OCI-M1 (cell line): ENCODE data around the gene C1orf74.
"Not testable (repeated sequence)": the region's sequence is repeated elsewhere in the genome, so short reads cannot be mapped to it uniquely, and the experiment has no call there.

Experiments used
- DNase-seq: peaks from one replicate; lab custom pipeline; 2025; lab: John Stamatoyannopoulos, UW

Gene C1orf74

DNA sequence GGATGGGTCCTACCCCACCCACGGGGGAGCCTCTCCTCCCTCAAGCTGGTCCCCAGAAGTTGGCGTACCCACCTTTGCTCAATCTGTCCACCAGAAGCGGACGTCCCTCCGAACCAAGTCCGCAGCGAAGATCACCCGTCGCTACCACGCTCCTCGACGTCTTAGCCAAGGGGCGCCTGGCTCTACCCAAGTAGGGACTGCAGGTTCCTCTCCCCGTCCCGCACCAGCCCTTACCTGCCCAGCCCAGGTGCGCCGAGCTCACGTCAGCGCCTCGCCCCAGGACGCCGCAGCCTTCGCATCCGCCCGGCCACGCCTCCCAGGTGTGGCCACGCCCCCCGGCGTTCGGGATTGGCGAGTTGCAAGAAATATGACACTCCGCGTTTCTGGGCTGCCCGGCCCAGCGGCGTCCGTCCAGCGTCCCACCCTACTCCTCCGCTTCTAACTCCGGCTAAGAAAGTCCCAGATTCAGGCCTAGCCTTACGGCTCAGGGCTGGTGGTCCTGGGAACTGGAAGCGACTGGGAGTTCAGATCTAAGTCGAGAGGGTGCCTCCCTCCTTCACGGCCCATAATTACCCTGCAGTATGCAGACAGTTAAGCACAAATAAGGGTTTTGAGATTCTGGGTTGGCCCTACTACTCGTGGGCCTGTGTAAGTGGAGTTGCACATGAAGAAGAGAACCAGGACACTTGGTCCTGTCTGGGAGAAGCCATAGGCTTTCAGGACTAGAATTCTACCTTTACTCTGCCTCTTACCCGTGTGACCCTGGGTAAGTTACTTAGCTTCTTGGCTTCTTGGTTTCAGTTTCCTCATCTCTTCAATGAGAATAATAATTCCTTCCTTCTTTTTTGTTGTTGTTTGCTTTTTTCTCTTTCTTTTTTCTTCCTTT, 21.8 kb upstream of the C1orf74 start, which contains the start of gene IRF6:
TSS of gene IRF6 (minus strand) at position 268 of the 886 bp plus-strand sequence. CDS start 4,729 bp downstream, outside the sequence.
- peak; percentile 91 for DNase-seq

DNA sequence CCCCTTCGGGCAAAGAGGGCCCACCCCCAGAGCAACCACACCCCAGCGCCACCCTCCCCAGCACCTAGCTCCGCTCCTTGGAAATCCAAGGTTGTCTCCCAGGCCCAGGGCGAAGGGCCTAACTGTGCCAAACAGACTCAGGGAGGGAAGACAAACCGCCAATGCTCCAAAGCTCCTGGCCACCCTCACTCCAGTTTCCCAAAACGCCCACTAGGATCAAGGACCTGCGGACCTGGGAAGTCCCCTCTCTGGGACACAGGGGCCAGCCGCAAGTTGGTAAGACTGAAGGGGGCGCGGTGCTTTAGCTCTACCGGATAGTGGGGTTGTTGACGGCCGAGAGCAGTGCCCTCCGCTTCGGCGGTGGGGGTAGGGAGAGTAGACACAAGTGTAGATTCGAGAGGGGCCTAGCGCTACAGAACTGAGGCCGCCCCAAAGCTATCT, 21.0 kb upstream of the C1orf74 start:
- no peak for DNase-seq

DNA sequence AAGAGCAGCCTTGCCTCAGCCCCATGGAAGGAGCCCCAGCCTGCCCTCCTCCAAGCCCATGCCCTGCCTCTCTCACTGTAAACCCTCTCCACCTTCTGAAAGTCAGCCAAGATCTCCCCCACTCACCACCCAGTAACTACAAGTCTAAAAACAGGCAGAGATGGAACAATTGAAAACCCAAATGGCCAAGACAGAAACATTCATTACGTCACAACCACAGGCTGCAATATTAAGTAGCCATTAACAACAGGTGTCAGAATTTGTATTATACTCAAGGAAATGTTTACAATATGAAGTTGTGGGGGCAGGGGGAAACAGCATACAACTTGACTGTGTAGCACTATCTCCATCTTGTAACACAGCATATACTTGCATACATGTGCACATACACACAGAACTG, 19.2 kb upstream of the C1orf74 start:
- DNase-seq = no peak

DNA sequence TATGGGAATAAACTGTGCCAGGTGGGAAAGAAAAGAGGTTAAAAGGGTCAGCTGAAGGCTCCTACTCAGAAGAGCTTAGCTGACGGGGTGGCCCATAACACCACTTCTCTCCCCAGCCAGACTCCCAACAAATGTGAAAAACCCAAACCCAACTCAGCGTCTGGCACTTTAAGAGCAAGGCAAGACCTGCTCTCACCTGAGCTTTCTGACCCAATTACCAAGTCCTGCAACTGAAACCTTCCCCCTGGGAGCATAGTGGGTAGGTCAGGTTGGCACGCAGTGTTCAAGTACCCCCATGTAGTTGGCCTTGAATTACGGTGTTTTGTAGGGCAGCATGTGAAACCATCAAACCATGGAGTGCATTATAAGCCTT, 18.4 kb upstream of the C1orf74 start:
- DNase-seq = no peak

DNA sequence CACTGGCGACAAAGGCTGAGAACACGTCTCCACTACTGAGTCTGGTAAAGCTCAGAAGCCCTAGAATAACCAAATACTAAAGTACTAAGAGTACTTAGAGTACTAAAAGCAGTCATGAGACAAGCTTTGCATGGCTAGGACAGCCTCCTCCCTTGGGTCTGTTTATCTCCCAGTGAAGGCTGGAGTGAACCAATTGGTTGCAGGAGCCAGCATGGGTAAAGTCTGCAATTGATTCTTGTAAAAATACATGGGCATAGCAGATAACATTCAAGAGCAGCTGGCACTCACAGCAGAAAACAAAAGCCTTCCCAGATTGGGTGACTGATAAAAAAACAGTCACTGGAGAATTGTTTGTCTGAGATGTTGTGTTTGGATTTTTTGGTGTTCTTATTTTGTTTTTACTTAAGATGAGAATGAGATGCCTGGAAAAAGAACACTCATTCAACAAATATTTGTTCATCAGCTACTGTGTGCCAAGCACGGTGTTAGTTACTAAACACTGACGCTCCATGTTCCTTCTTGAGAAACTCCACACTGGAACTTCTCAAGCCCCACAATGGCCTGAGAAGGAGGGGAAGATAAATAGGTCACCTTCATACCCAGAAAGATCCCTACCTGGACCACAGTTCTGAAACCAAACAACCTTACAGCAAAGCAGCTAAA, 17.9 kb upstream of the C1orf74 start:
- DNase-seq = peak; percentile 61

DNA sequence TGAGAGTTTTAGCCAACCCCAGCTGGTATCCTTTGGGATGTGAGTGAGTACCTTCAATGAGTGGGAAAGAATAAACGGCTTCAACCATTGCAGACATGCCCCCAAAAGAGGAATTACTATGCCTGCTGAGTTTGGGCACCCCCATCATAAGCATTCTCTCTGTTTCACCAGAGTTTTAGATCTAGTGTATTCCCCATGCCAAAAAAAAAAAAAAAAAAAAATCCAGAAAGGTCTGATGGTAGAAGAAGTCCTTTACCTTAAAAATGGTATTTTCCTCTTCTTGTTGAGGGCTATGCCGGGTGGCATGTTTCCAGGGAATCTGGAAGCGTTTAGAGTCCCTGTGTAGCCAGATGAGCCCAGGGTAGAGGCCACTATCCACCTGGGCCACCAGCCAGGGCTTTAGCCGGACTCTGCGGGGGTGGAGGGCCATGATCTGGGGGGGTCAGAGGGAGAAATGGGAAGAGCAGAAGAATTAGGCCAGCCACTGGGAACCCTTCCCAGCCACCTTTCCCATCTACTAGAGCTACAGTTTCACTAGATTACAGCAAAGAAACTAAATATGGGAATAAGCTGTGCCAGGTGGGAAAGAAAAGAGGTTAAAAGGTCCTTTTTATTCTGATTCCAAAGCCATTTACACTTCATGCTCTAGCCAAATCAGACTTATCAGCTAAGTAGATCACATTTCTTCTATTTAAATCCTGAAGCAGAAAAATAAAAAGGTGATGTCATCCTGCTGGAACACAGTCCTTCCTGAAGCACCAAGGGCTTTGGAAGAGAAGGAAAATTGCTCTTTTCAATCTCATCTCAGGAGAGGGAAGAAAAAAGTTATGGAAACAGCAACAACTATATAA, 16.9 kb upstream of the C1orf74 start:
- no peak for DNase-seq

DNA sequence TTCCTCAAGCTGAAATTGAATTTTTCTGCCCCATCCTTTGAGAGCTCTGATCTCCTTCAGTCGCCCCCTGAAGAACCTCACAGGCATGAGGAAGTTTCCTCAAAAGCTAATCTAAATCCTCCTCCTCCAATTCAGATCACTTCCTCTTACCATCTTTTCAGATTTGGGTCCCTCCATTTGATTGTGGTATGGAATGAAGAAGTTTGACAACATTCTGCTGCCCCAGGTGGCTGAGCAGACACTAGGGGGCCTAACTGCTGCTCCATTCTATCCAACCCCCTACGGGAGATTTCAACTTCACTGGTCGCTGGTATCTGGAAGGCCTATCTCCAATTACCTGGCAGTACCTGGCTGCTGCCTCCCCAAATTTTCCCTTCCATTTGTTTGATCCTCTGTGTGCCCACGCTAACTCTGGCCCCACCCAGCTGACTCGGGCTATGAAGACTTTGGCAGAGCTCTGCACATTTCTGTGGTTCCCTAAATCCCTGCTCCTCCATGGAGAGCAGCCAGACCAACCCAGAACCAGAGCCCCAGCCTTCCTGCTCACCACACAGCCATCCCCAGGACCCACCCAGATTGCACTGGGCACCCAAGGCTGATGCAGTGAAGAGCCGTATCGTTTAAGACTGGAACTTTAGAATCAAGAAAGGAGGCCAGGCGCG, 13.8 kb upstream of the C1orf74 start:
- peak; percentile 59 for DNase-seq

DNA sequence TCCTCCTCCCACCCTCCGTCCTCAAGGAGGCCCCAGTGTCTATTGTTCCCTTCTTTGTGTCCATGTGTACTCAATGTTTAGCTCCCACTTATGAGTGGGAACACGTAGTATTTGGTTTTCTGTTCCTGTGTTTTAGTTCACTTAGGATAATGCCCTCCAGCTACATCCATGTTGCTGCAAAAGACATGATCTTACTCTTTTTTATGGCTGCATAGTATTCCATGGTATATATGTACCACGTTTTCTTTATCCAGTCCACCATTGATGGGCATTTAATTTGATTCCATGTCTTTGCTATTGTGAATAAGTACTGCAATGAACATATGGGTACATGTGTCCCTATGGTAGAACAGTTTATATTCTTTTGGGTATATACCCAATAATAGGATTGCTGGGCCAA, 9.4 kb upstream of the C1orf74 start:
- not testable (repeated sequence) for DNase-seq

DNA sequence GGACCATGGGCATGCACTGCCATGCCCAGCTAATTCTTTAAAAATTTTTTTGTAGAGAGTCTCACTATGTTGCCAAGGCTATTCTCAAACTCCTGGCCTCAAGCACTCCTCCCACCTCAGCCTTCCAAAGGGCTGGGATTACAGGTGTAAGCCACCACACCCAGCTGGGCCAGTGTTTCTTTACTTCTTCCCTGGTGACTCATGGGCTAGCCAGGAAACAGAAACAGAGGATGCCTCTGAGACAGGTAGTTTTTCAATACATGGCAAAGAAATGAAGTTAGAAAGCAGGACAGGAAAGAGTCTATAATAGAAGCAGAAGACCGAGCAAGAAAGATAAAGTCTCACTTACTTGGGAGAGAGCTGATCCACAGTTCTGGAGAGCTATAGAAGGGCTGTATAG, 7.6 kb upstream of the C1orf74 start:
- DNase-seq = no peak

DNA sequence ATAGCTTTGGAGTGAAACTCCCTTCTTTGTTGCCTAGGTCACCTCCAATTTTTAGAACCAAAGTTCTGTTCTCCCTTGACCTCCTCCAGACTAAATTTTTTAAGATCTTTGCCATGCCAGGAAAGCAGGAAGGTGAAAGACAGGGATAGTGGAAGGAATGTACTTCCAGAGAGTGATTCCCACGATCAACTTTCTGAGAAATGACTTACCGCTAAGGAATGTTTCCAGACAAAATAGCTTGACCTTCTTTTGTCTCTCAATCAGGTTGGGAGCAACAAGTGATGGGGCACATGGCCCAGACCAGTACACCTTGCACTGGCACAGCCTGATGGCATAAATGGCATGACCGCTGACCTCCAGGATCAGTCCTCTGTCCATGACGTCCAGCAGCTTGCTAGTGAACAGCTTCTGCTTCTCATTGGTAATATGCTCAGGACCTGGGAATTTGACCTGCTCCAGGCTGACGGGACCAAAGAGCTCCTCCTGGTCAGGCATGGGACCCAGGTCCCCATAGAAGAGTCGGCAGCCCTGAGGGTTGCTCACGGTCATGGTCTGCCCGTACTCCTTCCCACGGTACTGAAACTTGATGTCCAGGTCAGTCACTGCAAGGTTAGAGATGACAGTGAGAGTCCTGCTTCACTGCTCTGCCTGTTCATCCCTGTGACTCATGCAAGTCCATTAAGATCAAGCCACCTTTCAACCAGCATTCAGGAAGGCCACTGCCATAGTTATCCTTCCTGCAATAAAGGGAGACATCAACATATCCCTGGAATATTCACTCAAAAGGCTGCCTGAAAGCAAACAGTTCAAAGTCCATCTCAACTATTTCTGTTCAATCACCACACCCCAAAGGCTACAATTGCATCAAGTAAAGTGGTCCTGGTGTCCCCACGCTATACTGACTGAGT, 6.2 kb upstream of the C1orf74 start:
- no peak for DNase-seq

DNA sequence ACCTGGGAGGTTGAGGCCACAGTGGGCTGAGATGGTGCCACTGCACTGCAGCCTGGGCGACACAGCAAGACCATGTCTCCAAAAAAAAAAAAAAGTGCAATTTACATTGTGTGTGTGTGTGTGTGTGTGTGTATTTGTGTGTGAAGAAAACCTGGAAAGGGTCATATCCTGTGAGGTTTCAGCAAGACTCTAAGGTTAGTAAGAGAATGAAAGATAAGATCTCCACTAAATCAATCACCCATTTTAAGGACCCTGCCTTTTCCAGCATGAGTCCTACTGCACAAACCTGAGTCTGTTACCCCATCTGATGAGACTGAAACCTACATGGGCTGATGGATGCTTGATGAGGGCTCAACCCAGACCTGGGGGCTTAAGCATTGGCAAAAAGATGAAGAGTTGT, 4.9 kb upstream of the C1orf74 start:
- no peak for DNase-seq

DNA sequence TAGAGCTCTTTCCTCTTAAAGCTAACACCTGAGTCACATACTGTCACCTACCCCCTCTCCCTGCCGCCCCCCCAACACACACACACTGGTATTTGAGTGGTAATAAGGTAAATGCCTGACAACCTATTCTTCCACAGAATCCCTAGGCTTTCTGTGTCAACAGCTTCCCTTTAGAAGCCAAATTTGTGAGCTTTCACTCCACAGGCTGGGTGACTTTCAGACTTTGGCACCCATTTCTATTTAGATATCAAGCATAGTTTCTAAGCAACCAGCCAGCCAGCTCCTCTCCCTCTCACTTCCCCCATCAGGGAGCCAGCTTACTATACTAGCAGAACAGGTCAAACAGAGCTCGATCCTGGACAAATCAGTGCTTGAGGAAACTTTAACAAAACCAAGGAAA, 3.2 kb upstream of the C1orf74 start:
- no peak for DNase-seq

DNA sequence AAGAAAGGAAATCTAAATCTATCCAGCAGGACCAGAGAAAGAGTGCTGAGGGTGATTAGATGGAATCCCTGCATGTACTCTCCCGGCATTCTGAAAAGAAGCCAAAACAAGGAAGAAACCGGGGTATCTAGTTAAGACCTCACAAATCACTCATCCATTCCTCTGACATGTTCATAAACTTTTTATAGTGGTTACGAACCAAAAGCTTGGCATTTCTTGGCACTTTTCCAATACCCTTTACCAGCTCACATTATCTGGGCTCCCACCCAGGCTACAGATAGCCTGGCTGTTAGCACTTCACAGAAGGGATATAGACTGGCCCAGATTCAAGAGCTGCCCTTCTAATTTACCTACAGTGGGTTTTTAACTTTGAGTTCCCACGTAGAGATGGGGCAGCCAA, 1.8 kb upstream of the C1orf74 start:
- DNase-seq = no peak

DNA sequence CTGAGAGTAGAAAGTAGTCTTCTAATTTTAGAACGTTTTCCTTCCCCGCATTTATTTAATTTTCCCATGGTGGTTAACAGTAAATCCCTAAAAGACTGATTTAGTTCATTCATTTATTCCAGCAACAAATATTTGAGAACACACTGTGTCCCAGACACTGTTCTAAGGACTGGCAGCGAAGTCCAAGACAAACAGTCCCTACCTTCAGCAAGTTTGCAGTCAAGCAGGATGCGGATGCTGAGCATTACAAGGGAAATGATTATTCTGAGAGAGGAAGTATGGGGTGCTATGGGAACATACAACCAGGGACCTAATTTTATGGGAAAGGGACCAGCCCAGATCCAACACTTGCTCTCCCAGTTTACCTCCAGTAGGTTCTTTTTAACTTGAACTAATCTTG, 1.2 kb upstream of the C1orf74 start:
- no peak for DNase-seq

DNA sequence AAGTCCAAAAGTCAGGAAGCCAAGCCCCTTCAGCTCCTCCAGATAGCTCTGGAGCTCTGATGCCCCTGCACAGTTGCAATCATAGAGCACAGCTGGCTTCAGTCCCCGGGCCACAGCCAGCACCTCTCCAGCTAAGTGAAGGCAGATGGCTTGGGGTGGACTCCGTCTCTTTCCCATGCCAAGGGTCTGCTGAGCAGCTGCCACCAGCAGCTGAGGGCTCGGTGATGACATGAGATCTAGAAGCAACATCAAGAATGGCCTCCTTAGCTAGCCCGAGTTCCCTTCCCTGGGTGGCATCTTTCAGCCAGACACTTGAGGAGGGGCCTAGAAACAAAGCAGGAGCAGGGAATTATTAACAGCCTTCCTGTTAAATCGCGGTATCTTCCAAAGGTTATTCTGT, 973 bp downstream of the C1orf74 start:
- DNase-seq = no peak

DNA sequence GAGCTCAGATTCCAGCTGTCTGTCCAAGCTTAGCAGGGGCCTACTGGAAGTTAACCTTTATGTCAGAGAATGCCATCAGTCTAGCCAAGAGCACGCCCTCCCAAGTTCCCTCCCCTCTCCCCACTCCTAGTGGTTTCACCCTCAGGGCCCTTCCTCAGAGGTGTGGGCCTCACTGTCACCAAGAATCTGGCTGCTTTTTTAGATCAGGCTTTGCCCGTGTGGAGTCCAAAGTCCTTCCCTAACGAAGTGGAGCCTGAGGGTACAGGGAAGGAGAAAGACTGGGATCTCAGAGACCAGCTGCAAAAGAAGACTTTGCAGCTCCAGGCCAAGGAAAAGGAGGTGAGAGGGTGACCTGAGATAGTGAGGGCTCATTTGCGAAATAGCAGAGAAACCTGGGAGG, 4.1 kb downstream of the C1orf74 start:
- DNase-seq = no peak

DNA sequence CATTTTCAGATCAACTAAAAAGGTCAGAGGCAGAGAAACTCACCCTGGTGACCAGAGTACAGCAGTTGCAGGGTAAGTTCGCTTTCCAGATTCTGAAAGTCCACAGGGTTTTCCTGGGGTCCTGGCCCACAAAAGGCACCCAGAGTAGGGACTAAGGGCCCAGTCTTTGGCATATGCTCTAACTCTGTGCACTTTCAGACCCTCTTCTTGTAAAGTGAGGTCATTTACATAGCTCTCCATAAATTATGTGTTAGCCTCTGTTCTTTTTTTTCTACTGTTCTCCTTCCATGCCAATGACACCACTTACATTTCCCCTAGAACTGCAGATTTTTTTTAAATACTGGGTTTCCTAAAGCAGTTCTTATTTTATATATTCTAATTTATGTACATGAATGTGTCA, 6.3 kb downstream of the C1orf74 start:
- DNase-seq = no peak

DNA sequence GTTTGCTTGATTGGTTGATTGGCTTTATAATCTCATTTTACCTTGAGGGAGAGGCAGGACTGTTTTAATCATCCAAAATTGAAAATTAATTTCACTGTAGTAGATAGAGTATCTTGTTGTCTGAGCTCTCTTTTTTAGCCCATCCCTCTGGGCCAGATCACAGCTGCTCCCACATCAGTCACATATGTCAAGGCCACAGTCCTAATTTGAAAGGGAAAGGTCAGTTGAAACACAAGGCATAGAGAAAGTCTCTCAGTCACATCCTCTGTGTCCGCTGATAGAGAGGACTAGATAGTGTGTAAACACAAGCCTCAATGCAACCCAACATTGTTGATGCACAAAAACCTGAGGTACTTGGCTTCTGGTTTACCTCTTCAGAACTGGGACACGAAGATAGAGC, 6.8 kb downstream of the C1orf74 start:
- DNase-seq = no peak

DNA sequence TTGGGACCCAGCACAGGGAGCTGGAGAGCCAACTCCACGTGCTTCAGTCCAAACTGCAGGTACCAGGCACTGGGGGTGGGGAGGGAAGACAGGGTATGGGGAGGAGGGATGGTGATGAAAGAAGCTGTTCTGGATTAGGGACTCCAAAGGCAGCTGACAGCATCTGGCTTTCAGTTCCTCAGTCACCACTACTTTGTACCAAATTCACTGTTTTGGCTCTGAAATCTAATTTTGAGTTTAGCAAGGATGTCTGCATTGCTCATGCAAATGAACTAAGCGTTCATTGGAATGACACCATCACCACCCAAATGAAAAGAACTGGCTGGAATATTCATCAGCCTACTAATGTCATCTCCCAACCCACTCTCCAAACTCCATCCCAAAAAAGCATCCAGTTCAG, 8.7 kb downstream of the C1orf74 start:
- DNase-seq = no peak

DNA sequence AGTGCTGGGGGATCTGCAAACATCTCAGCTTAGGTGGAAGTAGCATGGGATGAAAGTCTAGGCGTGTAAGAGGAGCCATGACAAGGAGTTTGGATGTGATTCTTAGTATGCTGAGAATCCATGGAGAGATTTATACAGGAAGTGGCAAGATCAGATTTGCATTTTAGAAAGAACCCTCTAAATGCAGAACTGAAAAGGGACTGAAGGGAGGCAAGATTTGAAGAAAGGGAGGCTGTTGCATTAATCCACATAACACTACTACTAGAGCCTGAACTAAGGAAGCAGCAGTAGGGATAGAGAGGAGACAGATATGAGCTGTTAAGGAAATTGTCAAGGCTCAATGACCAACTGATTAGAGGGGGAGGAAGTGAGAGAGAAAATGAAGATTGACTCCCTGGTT, 9.8 kb downstream of the C1orf74 start:
- DNase-seq = no peak

DNA sequence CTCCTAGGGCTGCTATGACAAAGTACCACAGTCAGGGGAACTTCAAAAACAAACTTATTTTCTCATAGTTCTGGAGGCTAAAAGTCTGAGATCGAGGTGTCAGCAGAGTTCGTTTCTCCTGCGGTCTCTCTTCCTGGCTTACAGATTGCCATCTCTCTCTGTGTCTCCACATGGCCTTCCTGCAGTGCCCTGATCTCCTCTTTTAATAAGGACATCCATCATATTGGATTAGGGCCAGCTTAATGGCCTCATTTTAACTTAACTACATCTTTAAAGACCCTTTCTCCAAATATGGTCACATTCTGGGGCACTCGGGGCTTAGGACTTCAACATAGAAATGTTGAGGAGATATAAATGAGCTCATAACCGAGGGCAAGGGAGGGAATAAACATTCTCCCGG, 12.2 kb downstream of the C1orf74 start:
- DNase-seq = no peak
